Astrocyte of the cerebellum (primary cell): ENCODE data around the gene OR10A6.

Source experiments
- DNase-seq: peaks from one replicate; pipeline ENCODE4 v3.0.0-alpha.2; 2011; ENCODE audit warnings: low read depth
- H3K4me3 ChIP-seq: 2 replicates; pipeline ENCODE4 v1.5.1; 2011; ENCODE audit warnings: mild to moderate bottlenecking, low read depth, low read length, moderate library complexity
- CTCF ChIP-seq: IDR thresholded peaks from 2 replicates; pipeline ENCODE4 v1.5.1; 2012; ENCODE audit warnings: low read length, low read depth, moderate library complexity, mild to moderate bottlenecking; ENCODE audit errors: missing control alignments
- in situ Hi-C: cut with HindIII; loops from 2 replicates; pipeline ENCODE4 v1.10.0; 2017; ENCODE audit warnings: low sequenced_read_pairs

OR10A6 gene

GRCh38 chr11:7968686-7969085, 37.6 kb upstream of the OR10A6 start:
- DNase-seq: no peak
- TF ChIP-seq CTCF: no peak
- in situ Hi-C loops: loop anchor here (5.0 kb wide), 1 partner anchor 76 kb away; no protein-coding TSS in a partner anchor
- no peak overlapping the region for H3K4me3 ChIP-seq

- no peak for TF ChIP-seq CTCF
- H3K4me3 ChIP-seq: no peak overlapping the region
- DNase-seq: no peak
- in situ Hi-C loops: loop anchor here (5.0 kb wide), 1 partner anchor 76 kb away; no protein-coding TSS in a partner anchor
Measured at GRCh38 chr11:7967826-7968225, 36.8 kb upstream of the OR10A6 start.

DNA sequence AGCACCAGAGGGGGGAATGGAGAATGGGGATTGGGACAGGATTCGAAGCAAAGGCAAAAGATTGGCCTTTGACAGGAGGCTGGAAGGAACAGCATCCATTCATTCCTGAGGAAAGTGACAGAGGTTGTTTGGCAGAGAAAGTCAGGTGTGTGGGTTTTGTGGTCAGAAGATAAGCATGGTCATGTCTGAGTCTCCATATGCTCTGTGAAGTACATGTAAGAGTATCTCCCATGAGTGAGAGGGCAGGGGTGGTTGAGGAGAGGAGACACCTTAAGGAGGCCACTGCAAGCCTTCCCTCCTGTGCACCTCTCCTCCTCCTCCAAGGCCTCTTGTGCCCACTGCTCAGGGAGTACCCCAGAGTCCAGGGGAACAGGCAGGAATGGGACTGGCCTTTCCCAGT, 36.0 kb upstream of the OR10A6 start:
- H3K4me3 ChIP-seq: no peak overlapping the region
- DNase-seq: no peak
- TF ChIP-seq CTCF: no peak
- in situ Hi-C loops: loop anchor here (5.0 kb wide), 1 partner anchor 75 kb away; no protein-coding TSS in a partner anchor

GRCh38 chr11:7965386-7965785, 34.3 kb upstream of the OR10A6 start, which contains the start of gene NLRP10:
Gene NLRP10, minus strand, starts transcription at chr11:7965447. Its CDS starts 1,952 bp downstream, at chr11:7963495.
- DNase-seq: no peak
- in situ Hi-C loops: loop anchor here (5.0 kb wide), 1 partner anchor 73 kb away; no protein-coding TSS in a partner anchor
- H3K4me3 ChIP-seq: no peak within 1 kb of the TSS
- no peak for TF ChIP-seq CTCF

- TF ChIP-seq CTCF: no peak
- in situ Hi-C loops: loop anchor here (5.0 kb wide), 1 partner anchor 73 kb away; no protein-coding TSS in a partner anchor
- no peak for DNase-seq
- H3K4me3 ChIP-seq: no peak overlapping the region
Measured at GRCh38 chr11:7964873-7965272, 33.8 kb upstream of the OR10A6 start.

DNA sequence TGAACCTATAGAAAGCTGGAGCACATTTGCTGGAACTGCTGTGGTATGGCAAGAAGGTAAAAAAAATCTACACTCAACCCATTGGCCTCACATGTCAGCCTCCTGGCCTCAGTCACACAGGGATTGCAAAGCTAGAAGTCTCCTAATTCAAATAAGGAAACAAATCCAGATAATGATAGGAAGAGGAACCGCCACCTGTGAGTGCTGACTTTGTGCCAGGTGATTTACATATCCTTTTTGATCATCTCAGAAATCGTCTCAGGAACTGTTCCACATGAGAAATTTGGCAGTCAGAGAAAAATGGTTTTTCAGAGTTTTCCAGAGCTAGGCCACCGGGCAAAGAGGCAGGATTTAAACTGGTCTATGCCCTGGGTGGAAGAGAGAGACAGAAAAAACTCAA, 33.2 kb upstream of the OR10A6 start:
- H3K4me3 ChIP-seq: no peak overlapping the region

More for the DNA sequence above, 33.2 kb upstream of the OR10A6 start:
- no peak for TF ChIP-seq CTCF
- in situ Hi-C loops: no loop called here
- DNase-seq: no peak
